GM18517 (cell line): Measurements from ENCODE around the gene LRRC19.

Experiments used
- ATAC-seq: cut with Tn5 transposase; IDR thresholded peaks from one replicate; pipeline ENCODE4 v1.9.1; 2021; ENCODE audit warnings: mild to moderate bottlenecking, moderate library complexity; ENCODE audit not compliant: unreplicated experiment

Gene LRRC19

GRCh38 chr9:27005491-27005890, at the start of gene LRRC19:
Gene LRRC19 (minus strand): TSS chr9:27005672. CDS start chr9:26999694, 5,978 bp downstream.
- ATAC-seq = no peak

GRCh38 chr9:27054841-27055240, 49.4 kb upstream of the LRRC19 start:
- ATAC-seq = no peak

GRCh38 chr9:27054125-27054524, 48.7 kb upstream of the LRRC19 start:
- no peak for ATAC-seq

- no peak for ATAC-seq
These were observed 48.0 kb upstream of the LRRC19 start for GRCh38 chr9:27053369-27054022.

GRCh38 chr9:27047136-27047535, 41.7 kb upstream of the LRRC19 start:
- no peak for ATAC-seq

GRCh38 chr9:27043176-27043575, 37.7 kb upstream of the LRRC19 start:
- no peak for ATAC-seq

GRCh38 chr9:27042476-27042875, 37.0 kb upstream of the LRRC19 start:
- no peak for ATAC-seq

GRCh38 chr9:27041746-27042145, 36.3 kb upstream of the LRRC19 start:
- no peak for ATAC-seq

GRCh38 chr9:27037499-27037898, 32.0 kb upstream of the LRRC19 start:
- ATAC-seq = no peak

- ATAC-seq = peak; percentile 91
These were observed 28.4 kb upstream of the LRRC19 start for GRCh38 chr9:27033815-27034403.

GRCh38 chr9:27029186-27029585, 23.7 kb upstream of the LRRC19 start:
- no peak for ATAC-seq

GRCh38 chr9:27022920-27023319, 17.4 kb upstream of the LRRC19 start:
- no peak for ATAC-seq

- no peak for ATAC-seq
These were observed 14.1 kb upstream of the LRRC19 start for GRCh38 chr9:27019589-27019988.

GRCh38 chr9:27003426-27004077, 1.9 kb downstream of the LRRC19 start:
- ATAC-seq = no peak

- ATAC-seq = no peak
These were observed 9.7 kb downstream of the LRRC19 start for GRCh38 chr9:26995810-26996209.

GRCh38 chr9:26983340-26983739, 22.1 kb downstream of the LRRC19 start:
- ATAC-seq = no peak

- no peak for ATAC-seq
These were observed 29.5 kb downstream of the LRRC19 start for GRCh38 chr9:26975728-26976707.

GRCh38 chr9:26974927-26975326, 30.5 kb downstream of the LRRC19 start:
- no peak for ATAC-seq

- no peak for ATAC-seq
These were observed 31.5 kb downstream of the LRRC19 start for GRCh38 chr9:26973989-26974388.

GRCh38 chr9:26971721-26972120, 33.8 kb downstream of the LRRC19 start:
- ATAC-seq = no peak

- ATAC-seq = no peak
These were observed 48.6 kb downstream of the LRRC19 start for GRCh38 chr9:26956860-26957233.
